NCI-H2107 treated with DMSO at 0.1 percent for 48 hours (cell line): ENCODE data around the gene NHLRC4.

Experiments used
- DNase-seq: peaks from one replicate; lab custom pipeline; 2025; ENCODE audit not compliant: unreplicated experiment; lab: John Stamatoyannopoulos, UW

Gene NHLRC4

DNA sequence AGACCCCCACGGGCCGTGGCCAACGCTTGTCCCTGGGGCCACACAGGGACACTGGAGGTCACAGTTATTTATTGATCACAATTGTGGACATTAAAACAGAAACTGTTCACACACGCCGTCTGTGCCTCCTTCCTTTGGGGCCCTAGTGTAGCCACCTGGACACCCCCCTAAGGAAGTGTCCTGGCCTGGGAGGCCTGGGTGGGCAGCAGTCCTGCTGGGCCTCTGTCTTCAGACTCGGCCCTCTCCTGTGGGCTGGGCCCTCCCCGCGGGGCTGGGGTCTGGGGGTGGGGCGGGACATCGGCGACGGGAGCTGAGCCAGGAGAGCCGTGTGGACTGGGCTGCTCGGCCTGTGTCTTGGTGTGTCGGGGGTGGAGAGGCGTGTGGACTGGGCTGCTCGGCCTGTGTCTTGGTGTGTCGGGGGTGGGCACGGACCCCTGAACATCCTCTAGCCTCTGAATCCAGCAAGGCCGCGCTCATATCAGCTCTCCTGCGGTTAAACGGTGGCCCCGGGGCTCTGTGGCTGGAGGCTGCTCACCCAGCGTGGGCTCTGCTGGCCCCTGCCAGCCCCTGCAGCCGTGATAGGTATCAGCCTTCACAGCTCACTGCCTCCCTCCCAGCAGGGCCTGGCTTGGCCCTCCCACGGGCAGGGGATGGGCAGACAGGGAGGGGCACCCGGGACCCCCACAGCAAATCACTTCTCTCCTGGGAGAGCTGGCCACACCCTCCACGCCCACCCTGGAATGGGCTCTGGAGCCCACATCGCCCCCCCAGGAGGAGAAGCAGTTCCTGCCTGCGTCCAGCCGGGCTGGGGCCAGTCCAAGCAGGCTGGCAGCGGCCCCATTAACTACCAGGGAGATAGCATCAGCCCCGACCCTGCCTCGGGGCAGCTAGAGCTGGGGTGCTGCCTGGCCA is 1.1 kb upstream of the NHLRC4 start:
- DNase-seq = no peak

GRCh38 chr16:567373-568256 is 810 bp downstream of the NHLRC4 start:
- DNase-seq = no peak

- no peak for DNase-seq
These were observed 1.8 kb downstream of the NHLRC4 start for GRCh38 chr16:568401-569258.

GRCh38 chr16:569445-570254 is 2.8 kb downstream of the NHLRC4 start, which contains the start of gene PIGQ:
Gene PIGQ, plus strand, starts transcription at chr16:569968. Its CDS starts 4,107 bp downstream, at chr16:574075.
- no peak for DNase-seq

DNA sequence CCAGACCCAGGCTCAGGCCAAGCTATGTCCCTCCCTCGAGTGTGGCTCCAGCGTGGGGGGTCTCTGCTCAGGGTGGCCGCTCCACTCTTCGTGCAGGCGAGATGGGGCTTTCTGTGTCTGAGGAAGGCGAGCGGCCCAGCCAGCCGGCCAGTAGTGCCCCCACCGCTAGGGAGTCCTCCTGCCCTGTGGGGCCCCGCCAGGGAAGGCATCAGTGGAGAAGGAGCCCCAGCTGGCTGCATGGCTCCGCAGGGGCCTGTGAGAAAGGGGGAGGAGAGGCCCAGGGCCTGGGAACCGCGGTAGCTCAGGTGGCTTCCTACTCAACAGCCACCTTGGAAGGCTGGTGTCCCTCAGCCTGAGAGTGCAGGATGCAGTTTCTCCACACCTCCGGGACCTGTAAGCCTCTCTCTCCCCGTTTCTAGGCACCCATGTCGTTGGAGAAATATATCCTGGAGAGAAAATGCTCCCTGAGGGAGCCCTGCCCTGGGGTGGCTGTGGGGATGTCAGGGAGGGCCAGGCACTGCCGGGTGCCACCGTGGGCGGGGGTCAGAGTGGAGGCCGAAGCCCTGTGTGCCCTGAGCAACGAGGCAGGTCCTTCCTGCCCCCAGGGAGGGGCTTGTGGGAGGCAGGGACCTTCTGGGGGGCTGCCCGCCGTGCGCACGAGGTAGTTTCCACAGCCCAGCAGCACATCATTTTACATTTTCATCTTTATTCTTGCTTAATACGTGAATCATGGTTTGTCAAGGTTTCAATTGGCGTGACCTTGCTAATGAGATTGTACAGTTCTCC is 6.3 kb downstream of the NHLRC4 start:
- DNase-seq = no peak

DNA sequence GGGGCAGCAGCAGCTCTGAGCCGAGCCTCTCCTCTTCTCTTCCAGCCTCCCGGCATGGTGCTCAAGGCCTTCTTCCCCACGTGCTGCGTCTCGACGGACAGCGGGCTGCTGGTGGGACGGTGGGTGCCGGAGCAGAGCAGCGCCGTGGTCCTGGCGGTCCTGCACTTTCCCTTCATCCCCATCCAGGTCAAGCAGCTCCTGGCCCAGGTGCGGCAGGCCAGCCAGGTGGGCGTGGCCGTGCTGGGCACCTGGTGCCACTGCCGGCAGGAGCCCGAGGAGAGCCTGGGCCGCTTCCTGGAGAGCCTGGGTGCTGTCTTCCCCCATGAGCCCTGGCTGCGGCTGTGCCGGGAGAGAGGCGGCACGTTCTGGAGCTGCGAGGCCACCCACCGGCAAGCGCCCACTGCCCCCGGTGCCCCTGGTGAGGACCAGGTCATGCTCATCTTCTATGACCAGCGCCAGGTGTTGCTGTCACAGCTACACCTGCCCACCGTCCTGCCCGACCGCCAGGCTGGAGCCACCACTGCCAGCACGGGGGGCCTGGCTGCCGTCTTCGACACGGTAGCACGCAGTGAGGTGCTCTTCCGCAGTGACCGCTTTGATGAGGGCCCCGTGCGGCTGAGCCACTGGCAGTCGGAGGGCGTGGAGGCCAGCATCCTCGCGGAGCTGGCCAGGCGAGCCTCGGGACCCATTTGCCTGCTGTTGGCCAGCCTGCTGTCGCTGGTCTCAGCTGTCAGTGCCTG is 7.4 kb downstream of the NHLRC4 start:
- DNase-seq = no peak

DNA sequence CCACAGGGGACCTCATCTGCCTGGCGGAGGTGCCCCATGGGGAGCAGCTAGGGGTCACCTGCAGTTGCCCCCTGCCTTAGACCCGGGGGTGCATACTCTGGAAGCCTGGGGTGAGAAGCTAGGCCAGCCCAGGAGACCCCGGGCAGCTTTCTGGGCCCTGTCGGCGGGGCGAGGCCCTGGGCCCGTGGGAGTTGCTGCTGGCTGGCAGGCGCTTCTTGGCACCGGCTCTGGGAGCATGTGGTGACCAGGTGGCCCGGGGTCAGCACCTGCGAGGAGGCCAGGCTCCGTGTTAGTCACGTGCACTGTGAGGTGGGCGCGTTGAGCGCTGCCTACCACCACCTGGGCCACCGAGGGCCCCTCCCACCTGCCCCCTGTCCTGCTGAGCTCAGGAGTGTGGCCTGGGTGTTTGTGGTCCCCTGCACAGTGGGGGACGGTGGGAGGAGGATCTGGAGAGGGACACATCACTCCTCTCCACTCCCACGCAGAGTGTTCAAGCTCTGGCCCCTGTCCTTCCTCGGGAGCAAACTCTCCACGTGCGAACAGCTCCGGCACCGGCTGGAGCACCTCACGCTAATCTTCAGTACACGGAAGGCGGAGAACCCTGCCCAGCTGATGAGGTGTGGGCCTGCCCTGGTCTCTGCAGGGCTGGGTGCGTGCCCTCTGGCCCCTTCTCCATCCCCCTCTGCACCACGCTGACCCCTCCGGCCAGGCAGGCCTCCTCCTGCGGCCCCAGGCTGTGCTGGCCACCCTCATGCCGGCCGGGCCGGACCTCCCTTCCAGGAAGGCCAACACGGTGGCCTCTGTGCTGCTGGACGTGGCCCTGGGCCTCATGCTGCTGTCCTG is 8.8 kb downstream of the NHLRC4 start:
- no peak for DNase-seq

DNA sequence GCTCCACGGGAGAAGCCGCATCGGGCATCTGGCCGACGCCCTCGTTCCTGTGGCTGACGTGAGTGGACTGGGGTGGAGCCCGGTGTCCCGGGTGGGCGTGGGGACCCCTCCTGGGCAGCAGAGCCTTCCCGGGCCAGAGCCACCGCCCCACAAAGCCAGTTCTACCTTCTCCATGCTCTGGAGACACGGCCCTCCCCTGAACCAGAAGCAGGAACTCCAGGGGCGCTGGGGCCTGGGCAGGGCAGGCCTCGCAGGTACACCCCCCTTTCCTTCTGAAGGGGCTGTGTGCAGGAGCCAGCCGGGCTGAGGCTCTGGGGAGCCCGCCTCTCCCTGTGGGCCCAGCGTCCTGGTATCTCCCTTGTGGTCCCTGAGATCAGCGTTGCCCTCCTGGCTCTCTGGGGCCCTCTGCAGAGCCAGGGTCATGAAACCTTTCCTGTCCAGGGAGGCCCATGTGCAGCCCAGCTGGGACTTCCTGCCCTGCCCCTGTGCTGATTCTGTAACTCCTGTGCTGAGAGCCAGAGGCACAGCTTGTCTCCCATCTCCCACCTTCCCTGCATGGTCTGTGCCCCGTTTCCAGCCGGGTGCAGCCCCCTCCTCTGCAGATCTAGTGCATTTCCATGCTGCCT is 9.5 kb downstream of the NHLRC4 start:
- DNase-seq = no peak

DNA sequence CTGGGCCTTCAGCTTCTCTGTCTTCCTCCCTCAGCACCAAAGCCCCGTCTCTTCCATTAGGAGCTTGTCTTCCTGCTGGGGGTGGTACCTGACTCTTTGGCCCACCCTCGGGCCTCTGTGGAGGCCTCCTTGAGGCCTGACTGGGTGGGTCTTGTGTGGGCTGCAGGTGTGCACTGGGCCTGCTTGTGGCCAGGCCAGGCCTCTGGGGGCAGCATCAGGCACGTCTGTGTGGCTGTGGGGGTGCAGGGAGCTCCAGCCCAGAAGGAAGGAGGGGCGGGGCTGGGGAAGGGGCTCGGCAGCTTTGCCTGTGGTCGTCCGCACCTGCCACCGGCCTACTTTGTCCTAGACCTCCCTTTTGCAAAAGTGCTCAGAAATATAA is 10.0 kb downstream of the NHLRC4 start:
- DNase-seq = no peak

DNA sequence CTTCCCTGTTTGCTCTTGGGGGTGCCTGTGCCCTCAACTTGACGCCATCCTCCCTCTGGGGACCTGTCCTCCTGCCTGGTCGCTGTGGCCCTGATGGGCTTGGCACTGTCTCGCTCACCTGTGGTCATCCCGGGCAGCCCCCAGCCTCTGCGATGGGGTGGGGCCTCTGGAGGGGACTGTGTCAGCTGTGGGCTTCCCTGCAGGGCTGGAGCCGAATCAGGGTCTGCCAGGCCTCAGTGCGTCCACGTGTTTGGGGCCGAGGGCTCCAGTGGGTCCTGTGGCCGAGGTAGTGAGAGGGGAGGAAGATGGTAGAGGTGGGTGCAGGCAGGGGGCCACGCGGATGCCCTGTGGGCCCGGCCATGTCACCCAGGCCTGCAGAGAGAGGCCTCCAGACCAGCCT is 11.0 kb downstream of the NHLRC4 start:
- DNase-seq = no peak

GRCh38 chr16:578232-578869 is 11.5 kb downstream of the NHLRC4 start:
- no peak for DNase-seq

DNA sequence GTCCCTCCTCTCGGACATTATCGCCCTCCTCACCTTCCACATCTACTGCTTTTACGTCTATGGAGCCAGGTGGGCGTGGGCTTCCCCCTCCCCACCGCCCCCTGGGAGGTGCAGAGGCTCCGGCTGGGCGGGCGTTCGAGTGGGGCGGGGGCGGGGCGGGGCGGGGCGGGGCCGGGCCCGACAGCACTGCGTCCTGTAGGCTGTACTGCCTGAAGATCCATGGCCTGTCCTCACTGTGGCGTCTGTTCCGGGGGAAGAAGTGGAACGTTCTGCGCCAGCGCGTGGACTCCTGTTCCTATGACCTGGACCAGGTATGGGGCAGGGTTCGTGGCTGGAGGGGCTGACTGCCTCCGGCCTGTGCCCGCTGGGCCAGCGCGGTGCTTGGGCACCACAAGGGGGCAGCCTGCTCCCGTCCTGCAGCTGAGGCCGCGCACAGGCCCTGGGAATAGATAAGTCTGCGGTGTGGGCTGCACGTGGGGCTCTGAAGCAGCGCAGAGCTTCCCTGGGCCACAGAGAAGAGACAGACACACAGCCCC is 12.1 kb downstream of the NHLRC4 start:
- no peak for DNase-seq

GRCh38 chr16:580141-580945 is 13.5 kb downstream of the NHLRC4 start:
- DNase-seq = no peak

DNA sequence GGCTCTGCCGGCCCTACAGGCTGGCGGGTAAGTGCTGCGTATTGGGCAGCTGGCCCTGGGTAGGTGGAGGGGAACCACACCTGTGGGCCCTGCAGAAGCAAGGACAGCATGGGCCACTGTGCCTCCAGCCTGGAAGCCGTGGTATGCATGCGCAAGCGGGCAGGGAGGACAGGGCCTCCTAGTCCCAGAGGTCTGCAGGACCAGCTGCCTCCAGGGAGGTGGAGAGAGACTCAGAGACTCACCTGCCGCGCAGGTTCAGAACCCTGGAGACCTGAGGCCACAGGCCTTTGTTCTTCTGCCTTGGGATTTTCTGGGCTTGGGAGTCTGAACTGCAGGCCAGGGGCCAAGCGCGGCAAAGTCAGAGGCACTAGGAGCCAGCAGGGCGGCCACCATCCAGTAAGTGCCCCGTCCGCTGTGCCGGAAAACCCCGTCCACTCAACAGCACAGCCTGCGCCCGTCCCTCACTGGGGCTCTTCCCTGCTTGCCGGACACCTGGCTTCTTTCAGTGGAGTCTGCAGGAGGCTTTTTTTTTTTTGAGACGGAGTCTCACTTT is 14.2 kb downstream of the NHLRC4 start:
- no peak for DNase-seq

GRCh38 chr16:582218-582613 is 15.4 kb downstream of the NHLRC4 start:
- no peak for DNase-seq
